ENCODE results near the gene RIMS1.

RIMS1 gene

GRCh38 chr6:72218125-72218524 is 331.8 kb downstream of the RIMS1 start:
- peak; percentile 20 for DNase-seq (ENCODE audit: low read depth)
- H3K4me3 ChIP-seq (ENCODE audit: low read length), result no peak overlapping the region
- TF ChIP-seq CTCF (conservative IDR thresholded peaks at IDR 0.05; ENCODE audit: low read length), result peak; percentile 55

- peak; percentile 6 for DNase-seq (ENCODE audit: low read depth)
- no peak for TF ChIP-seq CTCF (conservative IDR thresholded peaks at IDR 0.05; ENCODE audit: low read length)
- H3K4me3 ChIP-seq (ENCODE audit: low read length), result no peak overlapping the region
Measured at GRCh38 chr6:72219536-72219935, 333.2 kb downstream of the RIMS1 start.

- no peak for TF ChIP-seq CTCF (conservative IDR thresholded peaks at IDR 0.05; ENCODE audit: low read length)
- no peak for DNase-seq (ENCODE audit: low read depth)
- H3K4me3 ChIP-seq (ENCODE audit: low read length), result no peak overlapping the region
Measured at GRCh38 chr6:72238021-72238420, 351.7 kb downstream of the RIMS1 start.

GRCh38 chr6:72238900-72239299 is 352.6 kb downstream of the RIMS1 start:
- no peak for TF ChIP-seq CTCF (conservative IDR thresholded peaks at IDR 0.05; ENCODE audit: low read length)
- no peak for DNase-seq (ENCODE audit: low read depth)
- H3K4me3 ChIP-seq (ENCODE audit: low read length), result no peak overlapping the region

GRCh38 chr6:72245565-72245964 is 359.2 kb downstream of the RIMS1 start:
- no peak overlapping the region for H3K4me3 ChIP-seq (ENCODE audit: low read length)
- no peak for DNase-seq (ENCODE audit: low read depth)
- TF ChIP-seq CTCF (conservative IDR thresholded peaks at IDR 0.05; ENCODE audit: low read length), result no peak

- no peak for DNase-seq (ENCODE audit: low read depth)
- no peak overlapping the region for H3K4me3 ChIP-seq (ENCODE audit: low read length)
- TF ChIP-seq CTCF (conservative IDR thresholded peaks at IDR 0.05; ENCODE audit: low read length), result no peak
Measured at GRCh38 chr6:72246926-72247325, 360.6 kb downstream of the RIMS1 start.

- no peak for TF ChIP-seq CTCF (conservative IDR thresholded peaks at IDR 0.05; ENCODE audit: low read length)
- H3K4me3 ChIP-seq (ENCODE audit: low read length), result no peak overlapping the region
- DNase-seq (ENCODE audit: low read depth), result peak; percentile 18
Measured at GRCh38 chr6:72248621-72249020, 362.3 kb downstream of the RIMS1 start.

Data from AG10803 (cell line).